GM12873 (cell line): ENCODE measurements around the gene ENO1.

Experiments
- TF ChIP-seq, protein P1 (sequence below): IDR thresholded peaks from 2 replicates; pipeline ENCODE4 v1.5.1; 2012; ENCODE audit warnings: low read depth, mild to moderate bottlenecking, moderate library complexity, low read length, control low read depth; ENCODE audit not compliant: insufficient read depth; ENCODE audit errors: missing control alignments

ENO1 gene

DNA sequence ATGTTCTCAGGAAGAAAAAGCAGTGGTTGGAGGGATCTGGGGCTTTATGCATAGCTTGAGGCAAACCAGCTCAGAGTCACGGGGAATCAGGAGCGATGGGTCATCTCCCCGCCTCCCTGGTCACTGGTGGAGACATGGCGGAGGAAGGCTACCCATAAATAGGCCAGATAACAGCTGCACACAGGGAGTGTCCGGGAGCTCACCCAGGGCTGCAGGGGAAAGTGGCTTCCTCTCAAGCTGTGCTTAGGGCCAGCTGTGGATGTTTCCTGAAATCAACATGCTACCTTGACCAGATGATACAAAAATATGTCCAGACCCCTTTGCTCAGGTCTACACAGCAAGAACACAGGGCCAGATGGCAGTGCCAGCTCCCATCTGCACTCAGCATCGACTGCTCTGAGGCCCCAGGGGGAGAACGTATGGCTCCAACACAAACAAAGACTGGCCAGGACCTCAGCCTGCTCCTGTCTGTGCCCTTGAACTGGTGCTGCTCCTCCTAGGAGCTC, 33.9 kb downstream of the ENO1 start:
- TF ChIP-seq, protein P1, sequence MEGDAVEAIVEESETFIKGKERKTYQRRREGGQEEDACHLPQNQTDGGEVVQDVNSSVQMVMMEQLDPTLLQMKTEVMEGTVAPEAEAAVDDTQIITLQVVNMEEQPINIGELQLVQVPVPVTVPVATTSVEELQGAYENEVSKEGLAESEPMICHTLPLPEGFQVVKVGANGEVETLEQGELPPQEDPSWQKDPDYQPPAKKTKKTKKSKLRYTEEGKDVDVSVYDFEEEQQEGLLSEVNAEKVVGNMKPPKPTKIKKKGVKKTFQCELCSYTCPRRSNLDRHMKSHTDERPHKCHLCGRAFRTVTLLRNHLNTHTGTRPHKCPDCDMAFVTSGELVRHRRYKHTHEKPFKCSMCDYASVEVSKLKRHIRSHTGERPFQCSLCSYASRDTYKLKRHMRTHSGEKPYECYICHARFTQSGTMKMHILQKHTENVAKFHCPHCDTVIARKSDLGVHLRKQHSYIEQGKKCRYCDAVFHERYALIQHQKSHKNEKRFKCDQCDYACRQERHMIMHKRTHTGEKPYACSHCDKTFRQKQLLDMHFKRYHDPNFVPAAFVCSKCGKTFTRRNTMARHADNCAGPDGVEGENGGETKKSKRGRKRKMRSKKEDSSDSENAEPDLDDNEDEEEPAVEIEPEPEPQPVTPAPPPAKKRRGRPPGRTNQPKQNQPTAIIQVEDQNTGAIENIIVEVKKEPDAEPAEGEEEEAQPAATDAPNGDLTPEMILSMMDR: no peak

DNA sequence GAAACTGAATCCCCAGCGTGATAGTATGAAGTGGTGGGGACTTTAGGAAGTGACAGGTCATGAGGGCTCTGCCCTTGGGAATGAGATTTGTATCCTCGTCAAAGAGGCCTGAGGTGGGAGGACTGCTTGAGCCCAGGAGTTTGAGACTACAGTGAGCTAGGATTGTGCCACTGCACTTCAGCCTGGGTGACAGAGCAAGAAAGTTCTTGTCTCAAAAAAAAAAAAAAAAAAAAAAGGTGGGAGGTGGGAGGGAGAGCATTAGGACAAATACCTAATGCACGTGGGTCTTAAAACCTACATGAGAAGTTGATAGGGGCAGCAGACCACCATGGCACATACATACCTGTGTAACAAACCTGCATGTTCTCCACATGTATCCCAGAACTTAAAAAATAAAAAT, 37.1 kb downstream of the ENO1 start:
- TF ChIP-seq, protein P1: no peak

DNA sequence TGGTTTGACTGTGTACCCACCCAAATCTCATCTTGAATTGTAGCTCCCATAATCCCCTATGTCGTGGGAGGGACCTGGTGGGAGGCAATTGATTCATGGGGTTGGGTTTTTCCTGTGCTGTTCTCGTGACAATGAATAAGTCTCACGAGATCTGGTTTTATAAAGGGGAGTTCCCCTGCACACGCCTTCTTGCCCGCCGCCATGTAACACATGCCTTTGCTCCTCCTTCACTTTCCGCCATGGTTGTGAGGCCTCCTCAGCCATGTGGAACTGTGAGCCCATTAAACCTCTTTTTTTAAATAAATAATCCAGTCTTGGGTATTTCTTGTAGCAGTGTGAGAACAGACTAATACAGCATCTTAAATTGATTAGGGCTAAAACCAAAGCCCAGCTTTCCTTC, 38.5 kb downstream of the ENO1 start:
- TF ChIP-seq, protein P1: no peak

GRCh38 chr1:8835941-8836643, 42.4 kb downstream of the ENO1 start:
- TF ChIP-seq, protein P1: no peak

- TF ChIP-seq, protein P1: peak; percentile 12
Observed at GRCh38 chr1:8831340-8831739, 47.1 kb downstream of the ENO1 start.

DNA sequence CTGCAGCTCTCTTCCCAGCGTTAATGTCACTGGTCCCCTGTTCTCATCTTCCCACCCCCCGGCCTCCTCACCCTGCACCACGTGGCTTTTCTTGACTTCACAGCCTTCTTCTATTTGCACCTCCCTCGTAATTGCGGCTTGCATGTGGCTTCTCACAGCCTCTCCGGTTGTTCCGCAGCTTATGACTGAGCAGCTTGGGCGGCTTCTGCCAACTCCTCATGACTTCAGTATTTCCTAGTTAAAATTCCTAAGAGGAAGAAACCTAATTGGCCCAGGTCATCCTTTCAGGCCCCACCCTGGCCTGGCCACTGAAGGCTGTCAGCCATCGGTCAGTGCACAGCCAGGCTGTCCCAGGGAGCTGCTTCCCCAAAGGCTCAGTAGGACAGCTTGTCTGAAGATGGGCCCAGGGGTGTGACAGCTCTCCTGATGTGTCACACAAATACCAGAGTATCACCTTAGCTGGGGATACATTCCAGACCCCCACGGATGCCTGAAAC, 52.5 kb downstream of the ENO1 start:
- TF ChIP-seq, protein P1: no peak

- TF ChIP-seq, protein P1: no peak
Observed at GRCh38 chr1:8823295-8823664, 55.2 kb downstream of the ENO1 start.
